Trophoblast cell (in vitro differentiated cells and primary cell): ENCODE measurements around the gene WWC2.

Experiments used
- DNase-seq, 2 donors: peaks; one replicate each; pipeline ENCODE4 v3.0.0-alpha.2; 2016
- H2AFZ ChIP-seq: 2 replicates; pipeline ENCODE4 v1.6.1; 2013; ENCODE audit warnings: low read length, moderate library complexity, mild to moderate bottlenecking; ENCODE audit not compliant: insufficient read depth, poor library complexity
- H2AK5ac ChIP-seq: 2 replicates; pipeline ENCODE4 v1.6.1; 2013; ENCODE audit warnings: mild to moderate bottlenecking, low read length
- H2BK120ac ChIP-seq: 2 replicates; pipeline ENCODE4 v1.6.1; 2013; ENCODE audit warnings: low read length, mild to moderate bottlenecking, moderate library complexity; ENCODE audit not compliant: insufficient read depth, poor library complexity
- H2BK12ac ChIP-seq: 2 replicates; pipeline ENCODE4 v1.6.1; 2013; ENCODE audit warnings: mild to moderate bottlenecking, low read length, moderate library complexity
- H2BK5ac ChIP-seq: 2 replicates; pipeline ENCODE4 v1.6.1; 2013; ENCODE audit warnings: low read length, low read depth, moderate library complexity, mild to moderate bottlenecking; ENCODE audit not compliant: poor library complexity
- H3K14ac ChIP-seq: 2 replicates; pipeline ENCODE4 v1.6.1; 2013; ENCODE audit warnings: mild to moderate bottlenecking, low read length
- H3K18ac ChIP-seq: 2 replicates; pipeline ENCODE4 v1.6.1; 2013; ENCODE audit warnings: mild to moderate bottlenecking, low read length
- H3K23ac ChIP-seq: 2 replicates; pipeline ENCODE4 v1.6.1; 2013; ENCODE audit warnings: low read length
- H3K27ac ChIP-seq: 2 replicates; pipeline ENCODE4 v1.5.1; 2013; ENCODE audit warnings: low read depth, mild to moderate bottlenecking, inconsistent platforms, low read length, moderate library complexity
- H3K27me3 ChIP-seq: 2 replicates; pipeline ENCODE4 v1.6.1; 2013; ENCODE audit warnings: inconsistent platforms, mild to moderate bottlenecking, low read length, moderate library complexity; ENCODE audit not compliant: insufficient read depth
- H3K36me3 ChIP-seq, 2 experiments: 1 replicate in 1 of 2; 2 replicates in 1 of 2; pipeline ENCODE4 v1.6.1; 2013; ENCODE audit warnings: low read length in 2 of 2, mild to moderate bottlenecking in 2 of 2, moderate library complexity in 1 of 2; ENCODE audit not compliant: insufficient read depth in 2 of 2, control insufficient read depth in 1 of 2
- H3K4ac ChIP-seq: 2 replicates; pipeline ENCODE4 v1.6.1; 2013; ENCODE audit warnings: low read depth, mild to moderate bottlenecking, low read length, moderate library complexity
- H3K4me1 ChIP-seq, 2 experiments: 1 replicate in 1 of 2; 2 replicates in 1 of 2; pipeline ENCODE4 v1.6.1; 2013; ENCODE audit warnings: low read length in 2 of 2, mild to moderate bottlenecking in 2 of 2, moderate library complexity in 1 of 2; ENCODE audit not compliant: insufficient read depth in 2 of 2, control insufficient read depth in 1 of 2
- H3K4me2 ChIP-seq: 2 replicates; pipeline ENCODE4 v1.6.1; 2013; ENCODE audit warnings: inconsistent platforms, mild to moderate bottlenecking, low read length, moderate library complexity
- H3K4me3 ChIP-seq: 2 replicates; pipeline ENCODE4 v1.5.1; 2013; ENCODE audit warnings: mild to moderate bottlenecking, low read depth, low read length, inconsistent platforms
- H3K79me1 ChIP-seq: one replicate; pipeline ENCODE4 v1.6.1; 2013; ENCODE audit warnings: low read length
- H3K79me2 ChIP-seq: 2 replicates; pipeline ENCODE4 v1.6.1; 2013; ENCODE audit warnings: low read length, mild to moderate bottlenecking; ENCODE audit not compliant: control insufficient read depth, insufficient read depth, poor library complexity
- H3K9ac ChIP-seq: 2 replicates; pipeline ENCODE4 v1.6.1; 2013; ENCODE audit warnings: mild to moderate bottlenecking, low read length
- H3K9me3 ChIP-seq: 2 replicates; pipeline ENCODE4 v1.6.1; 2013; ENCODE audit warnings: low read depth, mild to moderate bottlenecking, control low read depth, inconsistent platforms, low read length; ENCODE audit not compliant: insufficient read depth
- H4K12ac ChIP-seq: 2 replicates; pipeline ENCODE4 v1.6.1; 2013; ENCODE audit warnings: low read depth, mild to moderate bottlenecking, low read length, moderate library complexity
- H4K8ac ChIP-seq: 2 replicates; pipeline ENCODE4 v1.6.1; 2013; ENCODE audit warnings: low read depth, mild to moderate bottlenecking, low read length, moderate library complexity
- H4K91ac ChIP-seq: one replicate; pipeline ENCODE4 v1.6.1; 2013; ENCODE audit warnings: low read depth, mild to moderate bottlenecking, low read length, moderate library complexity
- WGBS: extraction: QIAGEN DNeasy Blood & Tissue Kit; methylation state at CpG from one replicate; pipeline ENCODE4 v1.1.7; 2013; ENCODE audit warnings: missing lambda C conversion rate; ENCODE audit not compliant: insufficient read length, insufficient coverage; ENCODE audit errors: extremely low coverage; 5-methylcytosine and 5-hydroxymethylcytosine counted together

WWC2 gene

DNA sequence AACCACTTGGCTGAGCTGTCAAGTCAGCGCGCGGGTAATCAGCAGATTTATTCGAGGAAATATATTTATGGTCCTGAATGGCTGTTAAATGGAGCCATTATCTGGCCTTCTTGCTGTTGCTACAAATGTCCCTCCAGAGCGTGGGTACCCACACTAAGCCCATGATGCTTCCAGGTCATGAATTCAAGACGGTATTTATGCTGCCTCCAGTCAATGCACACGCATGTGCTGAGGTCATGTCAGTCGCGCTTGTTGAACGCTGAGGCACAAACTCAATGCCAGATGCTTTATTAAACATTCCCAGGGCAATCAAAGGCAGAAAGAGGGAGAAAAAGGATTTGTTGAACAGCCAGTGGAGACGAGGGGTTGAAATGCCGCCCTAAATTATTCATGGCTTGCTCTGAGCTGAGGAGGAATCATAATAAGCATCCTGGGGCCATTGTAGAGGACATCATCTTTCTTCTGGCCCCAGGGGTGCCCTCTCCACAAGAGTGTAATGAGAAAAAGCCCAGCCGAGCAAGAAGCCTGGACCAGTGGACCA lies 259.2 kb downstream of the WWC2 start:
- Histone ChIP-seq H2AK5ac (no peak overlapping the region), H2BK12ac (no peak overlapping the region)

DNA sequence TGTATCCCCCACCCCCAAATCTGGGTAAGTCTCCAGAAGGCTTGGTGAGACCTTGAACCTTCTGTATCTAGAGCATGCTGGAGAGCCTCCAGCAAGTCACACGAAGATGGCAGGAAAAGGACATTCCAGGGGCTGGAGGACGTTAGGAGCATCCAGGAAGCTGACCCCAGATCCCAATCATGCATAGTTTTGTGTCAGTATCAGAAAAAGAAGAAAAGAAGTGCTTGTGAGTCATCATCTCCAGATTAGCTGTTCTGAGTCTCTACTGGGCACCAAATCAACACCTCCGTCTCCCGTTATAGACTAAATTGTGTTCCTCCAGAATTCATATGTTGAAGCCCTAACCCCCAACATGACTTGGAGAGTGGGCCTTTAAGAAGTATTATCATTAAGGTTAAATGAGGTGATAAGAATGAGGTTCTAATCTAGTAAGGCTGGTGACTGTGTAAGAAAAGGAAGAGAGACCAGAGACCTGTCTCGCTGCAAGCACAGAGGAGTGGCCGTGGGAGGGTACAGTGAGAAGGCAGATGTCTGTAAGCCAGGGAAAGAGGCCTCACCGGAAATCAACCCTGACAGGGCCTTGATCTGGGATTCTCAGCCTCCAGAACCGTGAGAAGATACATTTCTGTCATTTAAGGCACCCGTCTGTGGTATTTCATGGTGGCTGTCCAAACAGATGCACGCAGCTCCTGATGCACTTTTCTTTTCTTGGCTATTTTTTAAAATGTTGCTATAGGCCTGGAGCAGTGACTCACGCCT lies 261.3 kb downstream of the WWC2 start:
- Histone ChIP-seq H3K23ac (no peak overlapping the region), H3K14ac (no peak overlapping the region), H3K18ac (no peak overlapping the region), H3K27ac (no peak overlapping the region), H3K4ac (no peak overlapping the region), H3K36me3 (no peaks in the 10 kb centered on the region), H3K9ac (no peak overlapping the region), H4K8ac (no peak overlapping the region), H3K79me1 (no peaks in the 10 kb centered on the region), H2AFZ (no peak overlapping the region), H2AK5ac (no peak overlapping the region), H3K4me3 (no peak overlapping the region), H3K27me3 (no peaks in the 10 kb centered on the region), H3K79me2 (no peaks in the 10 kb centered on the region), H3K4me1 (no peaks in the 10 kb centered on the region), H4K12ac (no peak overlapping the region), H2BK5ac (no peak overlapping the region), H2BK12ac (no peak overlapping the region), H4K91ac (no peak overlapping the region), H3K9me3 (peaks cover 2% of the 10 kb centered on the region), H2BK120ac (no peak overlapping the region), H3K4me2 (no peak overlapping the region)
- no peak for DNase-seq
- no CpG with 5 or more reads among the region's 11 CpGs for WGBS

More for the DNA sequence above, 259.2 kb downstream of the WWC2 start:
- Histone ChIP-seq H4K12ac (no peak overlapping the region), H3K27me3 (no peaks in the 10 kb centered on the region), H3K9me3 (peaks cover 2% of the 10 kb centered on the region), H3K4ac (no peak overlapping the region), H3K4me2 (no peak overlapping the region), H2BK120ac (no peak overlapping the region), H4K8ac (no peak overlapping the region), H3K79me2 (no peaks in the 10 kb centered on the region), H3K14ac (no peak overlapping the region), H3K4me1 (no peaks in the 10 kb centered on the region), H3K18ac (no peak overlapping the region), H3K23ac (no peak overlapping the region), H3K9ac (no peak overlapping the region), H3K79me1 (no peaks in the 10 kb centered on the region), H2BK5ac (no peak overlapping the region), H4K91ac (no peak overlapping the region), H3K4me3 (no peak overlapping the region), H3K27ac (no peak overlapping the region), H2AFZ (no peak overlapping the region), H3K36me3 (no peaks in the 10 kb centered on the region)
- no CpG with 5 or more reads among the region's 13 CpGs for WGBS
- DNase-seq = no peak

DNA sequence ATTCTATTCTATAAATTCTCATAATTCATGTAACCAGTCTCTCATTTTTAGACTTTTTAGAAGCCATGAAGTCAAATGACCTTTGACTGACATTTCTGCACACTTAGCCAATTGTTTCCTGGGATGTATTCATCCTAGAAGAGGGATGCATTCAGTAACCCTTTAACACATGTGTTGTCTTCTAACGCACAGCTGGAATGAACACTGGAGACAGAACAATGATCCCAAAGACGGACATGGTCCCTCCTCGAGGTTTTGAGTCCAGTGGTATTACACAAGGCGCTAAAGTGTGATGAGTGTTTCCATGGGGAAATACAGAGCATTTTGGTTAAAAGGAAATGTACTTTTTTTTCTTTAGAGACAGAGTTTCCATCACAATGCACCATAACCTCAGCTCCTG lies 263.0 kb downstream of the WWC2 start:
- Histone ChIP-seq H3K4me3 (no peak overlapping the region), H3K18ac (no peak overlapping the region), H2BK120ac (no peak overlapping the region), H2AFZ (no peak overlapping the region), H3K9me3 (peaks cover 2% of the 10 kb centered on the region), H3K79me2 (no peaks in the 10 kb centered on the region), H3K4me2 (no peak overlapping the region), H4K12ac (no peak overlapping the region), H2AK5ac (no peak overlapping the region), H3K4me1 (no peaks in the 10 kb centered on the region), H3K9ac (no peak overlapping the region), H2BK5ac (no peak overlapping the region), H3K27me3 (no peaks in the 10 kb centered on the region), H3K23ac (no peak overlapping the region), H3K79me1 (no peaks in the 10 kb centered on the region), H3K14ac (no peak overlapping the region), H3K27ac (no peak overlapping the region), H3K36me3 (no peaks in the 10 kb centered on the region), H3K4ac (no peak overlapping the region), H4K91ac (no peak overlapping the region), H4K8ac (no peak overlapping the region), H2BK12ac (no peak overlapping the region)
- WGBS = no CpG with 5 or more reads among the region's 4 CpGs
- no peak for DNase-seq

DNA sequence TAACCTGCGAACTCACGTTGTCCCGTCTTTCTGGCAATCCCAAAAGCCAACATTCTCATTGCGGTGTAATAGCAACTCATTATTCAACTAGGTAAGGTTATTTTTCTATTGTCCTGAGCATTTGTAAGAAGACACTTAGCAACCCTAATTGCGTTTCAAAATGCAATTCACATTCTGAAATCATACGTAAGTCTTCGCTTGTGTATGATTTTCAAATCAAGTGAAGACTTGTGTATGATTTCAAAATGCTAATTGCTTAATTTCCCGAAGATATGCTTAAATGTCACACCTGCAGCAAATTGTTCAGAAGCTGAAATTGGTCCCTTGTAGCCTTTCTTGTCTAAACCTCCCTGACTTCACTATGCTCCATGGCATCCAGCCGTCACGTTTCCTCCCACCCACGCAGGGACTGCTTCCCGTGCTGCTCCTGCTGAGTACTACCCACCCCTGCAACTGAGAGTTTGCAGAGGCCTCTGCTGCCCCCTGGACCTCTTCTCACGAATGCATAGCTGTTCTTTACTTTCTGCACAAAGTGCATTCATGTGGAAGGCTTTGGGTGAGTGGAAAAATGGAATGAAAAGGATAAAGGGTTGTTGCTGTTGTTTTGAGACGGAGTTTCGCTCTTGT lies 264.0 kb downstream of the WWC2 start:
- Histone ChIP-seq H3K36me3 (no peaks in the 10 kb centered on the region), H3K79me2 (no peaks in the 10 kb centered on the region), H3K9me3 (no peaks in the 10 kb centered on the region), H3K18ac (no peak overlapping the region), H3K23ac (no peak overlapping the region), H3K4me2 (no peak overlapping the region), H4K8ac (no peak overlapping the region), H2AK5ac (no peak overlapping the region), H3K9ac (no peak overlapping the region), H3K4ac (no peak overlapping the region), H3K14ac (no peak overlapping the region), H3K79me1 (no peaks in the 10 kb centered on the region), H2BK12ac (no peak overlapping the region), H4K12ac (no peak overlapping the region), H2AFZ (no peak overlapping the region), H4K91ac (no peak overlapping the region), H3K4me3 (no peak overlapping the region), H3K27me3 (no peaks in the 10 kb centered on the region), H2BK120ac (no peak overlapping the region), H2BK5ac (no peak overlapping the region), H3K4me1 (no peaks in the 10 kb centered on the region), H3K27ac (no peak overlapping the region)
- WGBS = no CpG with 5 or more reads among the region's 15 CpGs
- DNase-seq = no peak
